Measurements from ENCODE around the gene DNPH1. TPM values are rescaled to one million over a fixed set of nuclear protein-coding genes. Genes with fewer than 3 reads are reported as not detected.

The DNPH1 gene
- total and polyA plus RNA-seq, 8 donors: 42.9 to 158 (median 109) TPM; not detected in 1

DNA sequence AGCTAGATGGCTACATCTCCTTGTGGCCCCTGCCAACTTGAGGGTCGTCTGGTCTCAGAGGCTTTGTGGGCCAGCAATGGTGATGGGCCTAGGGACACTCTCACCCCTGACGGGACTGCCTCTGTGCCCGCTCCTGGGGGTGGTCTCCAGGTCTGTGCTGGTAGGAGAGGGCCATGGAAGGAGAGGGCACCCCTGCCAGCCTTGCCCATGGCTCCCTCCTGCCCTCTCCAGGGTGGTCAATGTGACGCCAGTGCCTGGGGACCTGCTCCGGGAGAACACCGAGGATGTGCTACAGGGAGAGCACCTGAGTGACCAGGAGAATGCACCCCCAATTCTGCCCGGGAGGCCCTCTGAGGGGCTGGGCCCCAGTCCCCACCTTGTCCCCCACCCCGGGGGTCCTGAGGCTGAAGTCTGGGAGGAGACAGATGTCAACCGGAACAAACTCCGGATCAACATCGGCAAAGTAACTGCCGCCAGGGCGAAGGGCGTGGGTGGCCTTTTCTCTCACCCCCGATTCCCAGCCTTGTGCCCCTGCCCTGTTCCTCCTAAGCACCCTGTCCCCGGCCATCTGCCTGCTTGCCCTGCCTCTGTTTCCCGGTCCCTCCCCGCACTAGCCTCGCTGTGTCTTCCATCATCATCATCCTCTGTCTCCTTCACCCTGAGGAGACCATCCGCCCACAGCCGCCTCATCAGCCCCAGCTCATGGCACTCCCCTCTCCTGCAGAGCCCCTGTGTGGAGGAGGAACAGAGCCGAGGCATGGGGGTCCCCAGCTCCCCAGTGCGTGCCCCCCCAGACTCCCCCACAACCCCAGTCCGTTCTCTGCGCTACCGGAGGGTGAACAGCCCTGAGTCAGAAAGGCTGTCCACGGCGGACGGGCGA, 29.8 kb upstream of the DNPH1 start:
- H3K27me3 ChIP-seq: peaks cover 0 to 38% (median 0%) of the 10 kb centered on the region in 3 donors
- H3K27ac ChIP-seq: no peak overlapping the region
- no peaks in the 10 kb centered on the region for H3K4me1 ChIP-seq
- 90 to 93% (median 92%) methylated on average over 26 to 30 of the region's 30 CpGs for WGBS, 5 donors
- DNase-seq: no peak
- intact Hi-C loops (cut with DNase I; ENCODE audit: low total_unique reads): no loop called here
- TF ChIP-seq POLR2A (IDR thresholded peaks at IDR 0.05): no peak
- no peak for TF ChIP-seq POLR2AphosphoS5 (IDR thresholded peaks at IDR 0.05)
- TF ChIP-seq, protein P1, sequence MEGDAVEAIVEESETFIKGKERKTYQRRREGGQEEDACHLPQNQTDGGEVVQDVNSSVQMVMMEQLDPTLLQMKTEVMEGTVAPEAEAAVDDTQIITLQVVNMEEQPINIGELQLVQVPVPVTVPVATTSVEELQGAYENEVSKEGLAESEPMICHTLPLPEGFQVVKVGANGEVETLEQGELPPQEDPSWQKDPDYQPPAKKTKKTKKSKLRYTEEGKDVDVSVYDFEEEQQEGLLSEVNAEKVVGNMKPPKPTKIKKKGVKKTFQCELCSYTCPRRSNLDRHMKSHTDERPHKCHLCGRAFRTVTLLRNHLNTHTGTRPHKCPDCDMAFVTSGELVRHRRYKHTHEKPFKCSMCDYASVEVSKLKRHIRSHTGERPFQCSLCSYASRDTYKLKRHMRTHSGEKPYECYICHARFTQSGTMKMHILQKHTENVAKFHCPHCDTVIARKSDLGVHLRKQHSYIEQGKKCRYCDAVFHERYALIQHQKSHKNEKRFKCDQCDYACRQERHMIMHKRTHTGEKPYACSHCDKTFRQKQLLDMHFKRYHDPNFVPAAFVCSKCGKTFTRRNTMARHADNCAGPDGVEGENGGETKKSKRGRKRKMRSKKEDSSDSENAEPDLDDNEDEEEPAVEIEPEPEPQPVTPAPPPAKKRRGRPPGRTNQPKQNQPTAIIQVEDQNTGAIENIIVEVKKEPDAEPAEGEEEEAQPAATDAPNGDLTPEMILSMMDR (IDR thresholded peaks at IDR 0.05): no peak
- TF ChIP-seq EP300 (IDR thresholded peaks at IDR 0.05): no peak
- no peak overlapping the region for H3K4me3 ChIP-seq
- H3K9me3 ChIP-seq: no peaks in the 10 kb centered on the region
- H3K36me3 ChIP-seq: no peaks in the 10 kb centered on the region

DNA sequence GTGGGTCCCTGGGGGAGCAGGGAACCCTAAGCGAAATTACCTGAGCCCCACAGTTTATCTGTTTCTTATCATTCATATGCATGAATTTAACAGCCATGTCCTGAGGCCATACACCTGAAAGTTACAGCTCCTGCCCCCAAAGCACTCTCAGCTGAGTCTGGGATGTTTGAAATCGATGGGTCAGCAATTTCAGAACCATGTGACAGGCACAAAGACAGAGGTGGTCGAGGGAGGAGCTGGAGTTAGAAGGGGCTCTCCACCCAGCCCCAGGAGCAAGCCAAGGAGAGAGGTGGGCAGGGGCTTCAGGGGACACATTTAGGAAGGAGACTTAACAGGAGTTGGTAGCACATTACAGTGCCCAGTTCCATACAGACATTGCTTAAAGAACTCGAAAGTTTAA, 28.9 kb upstream of the DNPH1 start:
- H3K9me3 ChIP-seq: no peaks in the 10 kb centered on the region
- no peak for DNase-seq
- H3K27me3 ChIP-seq: peaks cover 0 to 47% (median 0%) of the 10 kb centered on the region in 3 donors
- no peak for TF ChIP-seq POLR2A (IDR thresholded peaks at IDR 0.05)
- TF ChIP-seq EP300 (IDR thresholded peaks at IDR 0.05): no peak
- TF ChIP-seq, protein P1 (IDR thresholded peaks at IDR 0.05): no peak
- no peak for TF ChIP-seq POLR2AphosphoS5 (IDR thresholded peaks at IDR 0.05)
- no peak overlapping the region for H3K4me3 ChIP-seq
- H3K27ac ChIP-seq: no peak overlapping the region
- no peaks in the 10 kb centered on the region for H3K4me1 ChIP-seq
- intact Hi-C loops (cut with DNase I; ENCODE audit: low total_unique reads): no loop called here
- 59 to 77% (median 62%) methylated on average over 4 of the region's 4 CpGs for WGBS, 5 donors
- H3K36me3 ChIP-seq: no peaks in the 10 kb centered on the region

DNA sequence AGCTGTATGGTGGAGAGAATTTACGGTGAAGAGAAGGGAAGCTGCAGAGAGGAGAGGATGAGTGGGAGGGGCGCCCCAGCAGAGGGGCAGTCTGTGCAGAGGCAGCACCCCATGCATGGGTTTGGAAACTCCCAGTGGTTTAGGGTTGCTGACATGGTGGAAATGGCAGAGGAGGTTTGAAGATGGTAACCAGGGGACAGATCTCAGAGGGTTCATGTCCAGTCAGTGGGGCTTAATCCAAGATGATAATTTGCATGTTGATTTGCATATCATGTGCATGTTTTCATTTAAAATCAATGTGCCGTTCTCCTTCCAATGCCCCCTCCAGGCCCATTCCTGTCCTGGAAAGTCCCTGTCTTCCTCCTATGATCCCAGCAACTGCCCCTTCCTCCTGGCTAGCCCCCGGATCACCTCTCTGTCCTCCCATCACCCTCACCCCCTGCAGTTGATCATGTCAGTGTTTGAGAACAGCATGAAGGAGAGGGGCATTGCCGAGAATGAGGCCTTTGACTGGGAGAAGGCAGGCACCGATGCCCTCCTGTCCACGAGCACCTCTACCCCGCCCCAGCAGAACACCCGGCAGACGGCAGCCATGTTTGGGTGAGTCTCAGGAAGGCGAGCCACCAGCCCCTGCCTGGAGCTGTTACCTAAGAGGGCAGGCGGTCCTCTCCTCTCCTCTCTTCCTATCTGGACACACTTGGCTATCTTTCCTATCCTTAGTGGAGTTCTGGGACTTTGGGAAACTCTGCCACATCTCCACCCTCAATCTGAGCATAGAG, 28.3 kb upstream of the DNPH1 start:
- peaks cover 0 to 53% (median 5%) of the 10 kb centered on the region in 3 donors for H3K27me3 ChIP-seq
- no peak overlapping the region for H3K4me3 ChIP-seq
- intact Hi-C loops (cut with DNase I; ENCODE audit: low total_unique reads): no loop called here
- H3K27ac ChIP-seq: no peak overlapping the region
- TF ChIP-seq POLR2AphosphoS5 (IDR thresholded peaks at IDR 0.05): no peak
- WGBS, 5 donors: 66 to 83% (median 79%) methylated on average over 10 to 12 of the region's 12 CpGs
- DNase-seq: no peak
- no peaks in the 10 kb centered on the region for H3K9me3 ChIP-seq
- H3K36me3 ChIP-seq: no peaks in the 10 kb centered on the region
- no peaks in the 10 kb centered on the region for H3K4me1 ChIP-seq

DNA sequence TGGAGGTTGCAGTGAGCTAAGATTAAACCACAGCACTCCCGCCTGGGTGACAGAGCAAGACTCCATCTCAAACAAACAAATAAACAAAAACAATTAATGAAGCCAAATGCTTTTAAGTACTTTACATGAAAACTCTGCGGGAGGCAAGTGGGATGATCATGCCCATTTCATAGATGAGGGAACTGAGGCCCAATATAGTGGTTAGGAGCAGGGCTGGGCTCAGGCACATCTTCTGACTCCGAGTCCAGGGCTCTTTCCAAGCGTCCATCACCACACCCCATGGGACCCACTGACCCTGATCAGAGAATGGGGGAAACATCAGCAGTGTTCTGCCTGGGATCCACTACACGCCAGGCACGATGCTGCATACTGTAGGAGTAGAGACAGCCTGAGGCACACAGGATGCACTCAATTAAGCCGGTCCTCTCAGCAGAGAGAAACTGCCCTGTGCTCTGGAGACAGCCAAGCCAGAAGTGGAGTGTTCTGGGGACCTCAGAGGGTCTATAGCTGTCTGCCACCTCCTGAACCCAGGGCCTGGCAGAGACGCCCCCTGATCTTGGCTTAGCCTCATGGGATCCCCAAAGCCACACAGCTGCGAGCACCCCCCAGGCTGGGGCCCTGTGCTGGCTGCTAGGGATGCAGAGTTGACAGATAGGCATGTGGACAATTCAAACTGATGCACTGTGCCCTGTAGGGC, 27.5 kb upstream of the DNPH1 start:
- H3K4me1 ChIP-seq: no peaks in the 10 kb centered on the region
- 86 to 91% (median 87%) methylated on average over 8 to 9 of the region's 9 CpGs for WGBS, 5 donors
- DNase-seq: no peak
- H3K36me3 ChIP-seq: no peaks in the 10 kb centered on the region
- H3K9me3 ChIP-seq: no peaks in the 10 kb centered on the region
- intact Hi-C loops (cut with DNase I; ENCODE audit: low total_unique reads): no loop called here
- H3K4me3 ChIP-seq: no peak overlapping the region
- no peak overlapping the region for H3K27ac ChIP-seq
- TF ChIP-seq POLR2A (IDR thresholded peaks at IDR 0.05) (no peak), EP300 (IDR thresholded peaks at IDR 0.05) (no peak), POLR2AphosphoS5 (IDR thresholded peaks at IDR 0.05) (no peak)
- TF ChIP-seq, protein P1 (IDR thresholded peaks at IDR 0.05): no peak
- H3K27me3 ChIP-seq: peaks cover 0 to 61% (median 12%) of the 10 kb centered on the region in 3 donors
